C1 segment of cervical spinal cord (tissue), 14 donors: ENCODE data around the gene SLC28A1.
"Not testable (repeated sequence)": the region's sequence is repeated elsewhere in the genome, so short reads cannot be mapped to it uniquely, and the experiment has no call there.

Source experiments
- DNase-seq, 14 donors: peaks; one replicate each; lab custom pipeline; 2025; lab: John Stamatoyannopoulos, UW

The SLC28A1 gene

DNA sequence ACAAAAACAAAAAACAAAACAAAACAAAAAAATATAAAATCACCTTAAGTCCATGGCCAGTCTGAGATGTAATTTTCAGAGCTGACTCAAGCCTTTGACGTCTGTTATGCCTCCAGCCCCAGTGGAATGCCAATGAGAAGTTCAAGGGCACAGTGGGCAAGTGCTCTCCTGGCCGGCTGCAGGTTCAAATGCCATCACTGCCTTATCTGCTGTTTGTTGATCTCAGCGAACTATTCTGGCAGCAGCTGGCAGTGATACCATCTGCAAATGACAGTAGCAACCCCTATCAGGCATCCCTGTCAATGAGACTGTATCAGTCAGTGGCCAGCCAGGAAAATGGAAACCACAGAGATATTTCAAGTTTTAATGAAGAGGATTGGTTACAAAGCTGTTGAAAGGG, 86.4 kb downstream of the SLC28A1 start:
- DNase-seq = no peak

DNA sequence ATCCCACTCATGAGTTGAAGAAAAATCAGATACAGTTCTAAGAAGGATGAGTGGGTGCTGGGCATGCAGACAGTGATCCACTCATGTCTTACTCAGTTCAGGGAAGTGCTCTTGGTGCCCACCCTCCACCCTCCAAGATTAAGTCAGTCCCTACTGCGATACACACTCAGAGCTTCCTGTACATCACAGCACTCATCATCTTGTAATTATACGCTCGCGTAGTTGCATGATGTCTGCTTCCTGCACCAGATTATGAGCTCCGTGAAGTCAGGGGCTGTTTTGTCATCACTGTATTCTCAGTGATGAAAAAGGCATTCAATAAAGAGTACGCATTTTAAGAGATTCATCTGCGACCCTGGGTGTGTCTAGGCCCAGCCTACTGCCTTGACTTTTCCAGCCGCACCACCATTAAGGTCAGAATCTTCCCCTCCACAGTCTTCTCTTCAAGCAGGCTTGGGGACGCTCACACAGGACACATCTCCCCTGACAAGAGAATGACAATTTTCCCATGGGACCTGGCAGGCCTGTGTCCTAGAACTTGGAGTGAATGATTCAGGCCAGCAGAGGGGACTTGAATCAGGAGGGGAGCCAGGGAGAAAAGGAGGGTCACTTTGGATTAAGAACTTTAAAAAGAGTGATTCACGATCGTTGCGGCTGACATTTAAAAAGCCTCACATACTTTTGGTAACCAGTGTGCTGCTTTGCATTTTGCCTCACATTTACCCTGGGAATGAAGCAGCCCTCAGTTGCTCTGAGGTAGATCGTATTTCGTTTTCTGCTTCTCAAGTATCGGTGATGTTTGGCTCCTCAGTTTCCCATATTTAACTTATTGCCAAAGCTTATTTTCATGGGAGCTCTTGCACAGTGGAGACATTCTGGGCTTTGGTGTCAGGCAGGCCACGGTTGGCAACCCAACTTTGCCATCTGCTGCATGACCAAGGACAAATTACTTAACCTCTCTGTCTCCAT, 89.3 kb downstream of the SLC28A1 start:
- DNase-seq = no peak

- DNase-seq = no peak
Measured at GRCh38 chr15:84975871-84976351, 91.4 kb downstream of the SLC28A1 start.

DNA sequence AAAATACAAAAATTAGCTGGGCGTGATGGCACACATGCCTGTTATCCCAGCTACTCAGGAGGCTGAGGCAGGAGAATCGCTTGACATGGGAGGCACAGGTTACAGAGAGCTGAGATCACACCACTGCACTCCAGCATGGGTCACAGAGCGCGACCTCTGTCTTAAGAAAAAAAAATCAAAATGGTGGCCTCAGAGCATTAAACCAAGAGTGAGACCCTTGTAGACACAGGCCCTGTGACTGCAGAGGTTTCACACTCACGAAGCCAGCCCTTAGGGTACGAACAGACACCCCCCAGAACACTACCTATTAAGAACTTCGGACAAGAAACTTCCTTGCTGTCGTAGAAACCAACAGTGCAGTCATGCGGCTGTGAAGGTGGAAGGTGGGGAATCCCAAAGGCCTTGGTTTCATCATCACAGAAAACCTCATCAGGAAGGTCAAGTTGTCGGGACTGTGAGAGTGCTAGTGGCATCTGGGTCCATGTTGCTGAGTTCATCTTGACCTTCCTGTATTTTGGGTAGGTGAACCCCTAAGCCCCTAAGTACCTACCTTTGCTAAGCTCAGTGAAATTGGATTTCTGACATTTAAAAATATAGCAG, 92.4 kb downstream of the SLC28A1 start:
- no peak for DNase-seq

DNA sequence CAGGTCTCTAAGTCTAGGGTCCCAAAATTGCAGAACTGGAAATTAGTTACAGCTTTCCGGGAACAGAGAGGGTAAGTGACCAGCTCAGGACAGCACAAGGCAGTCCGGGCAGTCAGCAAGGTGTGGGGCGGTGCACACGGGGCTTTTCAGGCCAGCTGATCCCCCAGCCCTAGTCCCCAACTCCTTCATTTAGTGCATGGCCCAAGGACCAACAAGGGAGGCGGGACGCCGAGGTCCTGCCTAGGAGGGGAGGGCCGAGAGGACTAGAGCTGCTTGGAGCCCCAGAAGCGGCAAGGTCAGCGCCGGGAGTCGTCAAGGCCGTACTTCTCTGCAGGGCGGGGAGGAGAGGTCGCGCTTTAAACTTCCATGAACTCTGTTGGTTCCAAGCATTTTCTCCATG, 95.2 kb downstream of the SLC28A1 start:
- DNase-seq = no peak

- peak in 13 of 14 donors; percentile 53 to 96 (median 89) for DNase-seq
Measured at GRCh38 chr15:84980196-84981053, 96.0 kb downstream of the SLC28A1 start.

GRCh38 chr15:84981054-84981710, 96.7 kb downstream of the SLC28A1 start:
- peak in 13 of 14 donors; percentile 53 to 96 (median 92) for DNase-seq

DNA sequence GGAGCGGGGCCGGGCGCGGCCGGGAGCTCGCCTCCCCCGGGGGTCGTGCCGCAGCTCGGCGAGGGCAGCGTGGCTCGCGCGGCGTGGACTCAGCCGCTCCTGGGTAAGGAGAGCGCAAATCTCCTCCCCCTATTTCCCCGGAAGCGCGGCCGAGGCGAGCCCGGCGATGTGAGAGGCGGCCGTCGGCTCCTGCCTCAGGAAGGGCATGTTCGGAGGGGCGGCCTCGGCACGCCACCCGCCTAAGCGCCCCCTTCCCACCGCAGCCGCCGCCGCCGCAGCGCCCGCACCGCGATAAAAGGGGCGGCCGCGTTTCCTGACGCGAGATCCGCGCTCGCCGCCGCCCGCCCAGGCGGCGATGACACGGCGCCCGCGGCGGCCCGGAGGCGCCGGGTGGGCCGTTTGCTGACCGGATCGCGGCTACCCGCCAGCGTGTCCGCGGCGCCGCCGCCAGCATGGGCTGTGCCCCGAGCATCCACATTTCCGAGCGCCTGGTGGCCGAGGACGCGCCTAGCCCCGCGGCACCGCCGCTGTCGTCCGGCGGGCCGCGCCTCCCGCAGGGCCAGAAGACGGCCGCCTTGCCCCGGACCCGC, 97.3 kb downstream of the SLC28A1 start, which contains the start of gene PDE8A:
Gene PDE8A (plus strand): TSS at position 146 of the 590 bp plus-strand sequence. CDS start 307 bp downstream, at position 453.
- peak in 6 of 14 donors; percentile 46 to 72 (median 58) for DNase-seq

- DNase-seq = peak in 11 of 14 donors; percentile 11 to 67 (median 40)
Measured at GRCh38 chr15:84982301-84982920, 97.9 kb downstream of the SLC28A1 start.

GRCh38 chr15:84983294-84983693, 98.8 kb downstream of the SLC28A1 start:
- DNase-seq = no peak

DNA sequence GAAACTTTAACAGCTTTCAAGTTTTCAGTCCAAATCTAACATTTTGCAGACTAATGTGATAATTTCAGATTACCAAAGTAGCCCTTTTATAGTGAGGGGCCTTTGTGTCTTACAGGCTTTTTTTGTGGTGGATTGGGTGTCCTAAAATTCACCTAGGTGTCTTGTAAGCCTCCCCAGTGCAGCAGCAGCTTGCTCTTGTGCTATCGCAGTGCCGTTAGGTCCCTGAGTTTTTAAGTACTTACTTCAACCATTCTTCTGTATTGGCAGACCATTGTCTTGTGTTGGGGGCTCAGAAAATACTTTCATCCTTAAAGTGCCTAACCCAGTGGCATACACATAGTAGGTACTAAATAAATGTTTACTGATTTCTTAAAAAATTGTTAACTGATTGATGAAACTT, 99.2 kb downstream of the SLC28A1 start:
- no peak for DNase-seq

GRCh38 chr15:84985158-84985557, 100.7 kb downstream of the SLC28A1 start:
- DNase-seq = no peak

- DNase-seq = not testable (repeated sequence)
Measured at GRCh38 chr15:84987351-84987750, 102.9 kb downstream of the SLC28A1 start.

- no peak for DNase-seq
Measured at GRCh38 chr15:84987949-84988624, 103.6 kb downstream of the SLC28A1 start.

GRCh38 chr15:84988909-84989644, 104.6 kb downstream of the SLC28A1 start:
- DNase-seq = no peak

GRCh38 chr15:84990507-84990906, 106.0 kb downstream of the SLC28A1 start:
- DNase-seq = no peak

DNA sequence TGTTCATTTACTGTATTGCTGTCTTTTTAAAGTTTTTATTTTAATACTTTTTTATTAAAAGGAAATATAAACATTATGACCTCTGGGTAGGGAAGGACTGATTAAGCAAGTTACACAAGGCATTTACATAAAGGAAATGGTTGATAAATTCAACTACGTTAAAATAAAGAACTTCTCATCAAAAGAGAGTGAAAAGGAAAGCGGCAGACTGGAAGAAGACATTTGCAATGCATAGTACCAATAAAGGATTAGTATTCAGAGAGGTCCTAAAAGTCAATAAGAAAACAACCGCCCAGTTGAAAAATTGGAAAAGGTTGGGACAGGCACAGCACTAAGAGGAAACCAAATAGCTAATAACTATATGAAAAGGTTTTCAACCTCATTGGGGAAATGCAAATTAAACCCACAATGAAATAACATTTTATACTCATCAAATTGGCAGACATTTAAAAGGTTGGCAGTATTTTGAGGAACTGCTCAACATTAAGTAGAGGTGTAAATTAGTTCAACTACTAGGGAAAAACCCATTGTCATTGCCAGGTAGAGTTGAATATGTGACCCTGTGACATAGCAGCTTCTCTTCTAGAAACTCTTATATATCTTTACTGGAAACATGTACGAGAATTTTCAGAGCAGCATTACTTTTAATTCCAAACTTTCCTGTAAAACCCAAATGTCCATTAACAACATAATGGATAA, 106.7 kb downstream of the SLC28A1 start:
- no peak for DNase-seq
